Activated CD4-positive, alpha-beta T cell treated with anti-CD3 and anti-CD28 coated beads, Interleukin-2, amount 50 U/mL, for 24 hours (primary cell): ENCODE results near the gene NME7.
"Not testable (repeated sequence)": the region's sequence is repeated elsewhere in the genome, so short reads cannot be mapped to it uniquely, and the experiment has no call there.

ENCODE experiments used
- DNase-seq, 2 donors: peaks; one replicate each; pipeline ENCODE4 v3.0.0-alpha.2; 2020; ENCODE audit warnings: low read depth in 1 of 2, low spot score in 1 of 2

The NME7 gene

GRCh38 chr1:169307176-169307575 is 60.4 kb downstream of the NME7 start:
- DNase-seq: no peak

- DNase-seq: no peak
Measured at GRCh38 chr1:169305948-169306347, 61.6 kb downstream of the NME7 start.

GRCh38 chr1:169305356-169305755 is 62.2 kb downstream of the NME7 start:
- no peak for DNase-seq

GRCh38 chr1:169300854-169301253 is 66.7 kb downstream of the NME7 start:
- DNase-seq: no peak

GRCh38 chr1:169298441-169298840 is 69.2 kb downstream of the NME7 start:
- DNase-seq: no peak

GRCh38 chr1:169295846-169296245 is 71.8 kb downstream of the NME7 start:
- no peak for DNase-seq

- DNase-seq: no peak
Measured at GRCh38 chr1:169295425-169295824, 72.2 kb downstream of the NME7 start.

- no peak for DNase-seq
Measured at GRCh38 chr1:169289016-169289415, 78.6 kb downstream of the NME7 start.

- no peak for DNase-seq
Measured at GRCh38 chr1:169288011-169288414, 79.6 kb downstream of the NME7 start.

GRCh38 chr1:169287280-169287679 is 80.3 kb downstream of the NME7 start:
- DNase-seq: no peak

- not testable (repeated sequence) for DNase-seq
Measured at GRCh38 chr1:169281562-169281961, 86.0 kb downstream of the NME7 start.

GRCh38 chr1:169271098-169271497 is 96.5 kb downstream of the NME7 start:
- DNase-seq: no peak

- DNase-seq: no peak
Measured at GRCh38 chr1:169266133-169266532, 101.5 kb downstream of the NME7 start.

GRCh38 chr1:169263059-169263458 is 104.5 kb downstream of the NME7 start:
- no peak for DNase-seq

GRCh38 chr1:169261884-169262283 is 105.7 kb downstream of the NME7 start:
- no peak for DNase-seq

GRCh38 chr1:169260478-169261151 is 107.0 kb downstream of the NME7 start:
- DNase-seq: no peak

- no peak for DNase-seq
Measured at GRCh38 chr1:169259816-169260215, 107.8 kb downstream of the NME7 start.

GRCh38 chr1:169250795-169251194 is 116.8 kb downstream of the NME7 start:
- no peak for DNase-seq

GRCh38 chr1:169250022-169250421 is 117.6 kb downstream of the NME7 start:
- DNase-seq: no peak

GRCh38 chr1:169249611-169250010 is 118.0 kb downstream of the NME7 start:
- DNase-seq: no peak

GRCh38 chr1:169245706-169246105 is 121.9 kb downstream of the NME7 start:
- no peak for DNase-seq

- no peak for DNase-seq
Measured at GRCh38 chr1:169240449-169241232, 127.0 kb downstream of the NME7 start.

- no peak for DNase-seq
Measured at GRCh38 chr1:169236880-169237279, 130.7 kb downstream of the NME7 start.
